ENCODE data around the gene RTEL1.

The RTEL1 gene

DNA sequence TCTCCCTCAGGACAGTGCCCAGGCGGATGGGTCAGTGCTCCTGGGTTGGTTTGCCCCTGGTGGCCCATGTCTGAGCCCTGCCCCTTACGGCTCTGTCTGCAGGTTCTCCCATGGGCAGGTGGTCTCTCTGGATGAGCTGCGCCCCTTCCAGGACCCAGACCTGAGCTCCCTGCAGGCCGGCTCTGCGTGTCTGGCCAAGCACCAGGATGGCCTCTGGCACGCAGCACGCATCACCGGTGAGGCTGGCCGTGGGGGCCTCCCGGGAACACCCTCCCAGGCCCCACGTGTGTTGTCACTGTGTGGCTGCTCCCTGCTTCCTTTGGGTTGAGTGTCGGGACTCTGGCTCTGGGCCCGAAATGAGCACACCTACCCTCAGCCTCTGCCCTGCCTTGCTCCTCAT is 75.0 kb downstream of the RTEL1 start:
- H3K4me3 ChIP-seq (replicated peaks; ENCODE audit: low read depth, low read length) = no peak overlapping the region
- TF ChIP-seq, protein P1, sequence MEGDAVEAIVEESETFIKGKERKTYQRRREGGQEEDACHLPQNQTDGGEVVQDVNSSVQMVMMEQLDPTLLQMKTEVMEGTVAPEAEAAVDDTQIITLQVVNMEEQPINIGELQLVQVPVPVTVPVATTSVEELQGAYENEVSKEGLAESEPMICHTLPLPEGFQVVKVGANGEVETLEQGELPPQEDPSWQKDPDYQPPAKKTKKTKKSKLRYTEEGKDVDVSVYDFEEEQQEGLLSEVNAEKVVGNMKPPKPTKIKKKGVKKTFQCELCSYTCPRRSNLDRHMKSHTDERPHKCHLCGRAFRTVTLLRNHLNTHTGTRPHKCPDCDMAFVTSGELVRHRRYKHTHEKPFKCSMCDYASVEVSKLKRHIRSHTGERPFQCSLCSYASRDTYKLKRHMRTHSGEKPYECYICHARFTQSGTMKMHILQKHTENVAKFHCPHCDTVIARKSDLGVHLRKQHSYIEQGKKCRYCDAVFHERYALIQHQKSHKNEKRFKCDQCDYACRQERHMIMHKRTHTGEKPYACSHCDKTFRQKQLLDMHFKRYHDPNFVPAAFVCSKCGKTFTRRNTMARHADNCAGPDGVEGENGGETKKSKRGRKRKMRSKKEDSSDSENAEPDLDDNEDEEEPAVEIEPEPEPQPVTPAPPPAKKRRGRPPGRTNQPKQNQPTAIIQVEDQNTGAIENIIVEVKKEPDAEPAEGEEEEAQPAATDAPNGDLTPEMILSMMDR (IDR thresholded peaks at IDR 0.05; ENCODE audit: low read depth, low read length, missing control alignments) = no peak
- no peak for DNase-seq (ENCODE audit: extremely low read depth, low read depth)

DNA sequence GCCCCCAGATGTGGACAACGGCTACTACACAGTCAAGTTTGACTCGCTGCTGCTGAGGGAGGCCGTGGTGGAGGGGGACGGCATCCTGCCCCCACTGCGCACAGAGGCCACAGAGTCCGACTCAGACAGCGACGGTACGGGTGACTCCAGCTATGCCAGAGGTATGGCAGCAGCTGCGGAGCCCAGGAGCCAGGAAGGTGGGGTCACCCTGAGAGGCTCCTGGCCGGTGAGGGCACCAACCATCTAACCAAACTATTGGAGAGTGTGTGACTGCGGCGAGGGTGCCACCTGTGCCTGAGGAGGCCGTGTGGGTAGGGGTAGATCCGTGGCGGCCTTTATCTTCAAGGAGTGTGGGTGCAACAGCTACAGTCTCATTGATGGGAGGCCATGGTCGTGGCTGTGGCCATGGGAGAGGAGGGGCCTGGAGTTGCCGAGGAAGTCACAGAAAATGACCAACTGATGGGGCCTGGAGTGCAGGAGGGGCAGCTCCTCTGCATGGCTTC is 75.5 kb downstream of the RTEL1 start:
- no peak overlapping the region for H3K4me3 ChIP-seq (replicated peaks; ENCODE audit: low read depth, low read length)
- TF ChIP-seq, protein P1 (IDR thresholded peaks at IDR 0.05; ENCODE audit: low read depth, low read length, missing control alignments) = no peak

DNA sequence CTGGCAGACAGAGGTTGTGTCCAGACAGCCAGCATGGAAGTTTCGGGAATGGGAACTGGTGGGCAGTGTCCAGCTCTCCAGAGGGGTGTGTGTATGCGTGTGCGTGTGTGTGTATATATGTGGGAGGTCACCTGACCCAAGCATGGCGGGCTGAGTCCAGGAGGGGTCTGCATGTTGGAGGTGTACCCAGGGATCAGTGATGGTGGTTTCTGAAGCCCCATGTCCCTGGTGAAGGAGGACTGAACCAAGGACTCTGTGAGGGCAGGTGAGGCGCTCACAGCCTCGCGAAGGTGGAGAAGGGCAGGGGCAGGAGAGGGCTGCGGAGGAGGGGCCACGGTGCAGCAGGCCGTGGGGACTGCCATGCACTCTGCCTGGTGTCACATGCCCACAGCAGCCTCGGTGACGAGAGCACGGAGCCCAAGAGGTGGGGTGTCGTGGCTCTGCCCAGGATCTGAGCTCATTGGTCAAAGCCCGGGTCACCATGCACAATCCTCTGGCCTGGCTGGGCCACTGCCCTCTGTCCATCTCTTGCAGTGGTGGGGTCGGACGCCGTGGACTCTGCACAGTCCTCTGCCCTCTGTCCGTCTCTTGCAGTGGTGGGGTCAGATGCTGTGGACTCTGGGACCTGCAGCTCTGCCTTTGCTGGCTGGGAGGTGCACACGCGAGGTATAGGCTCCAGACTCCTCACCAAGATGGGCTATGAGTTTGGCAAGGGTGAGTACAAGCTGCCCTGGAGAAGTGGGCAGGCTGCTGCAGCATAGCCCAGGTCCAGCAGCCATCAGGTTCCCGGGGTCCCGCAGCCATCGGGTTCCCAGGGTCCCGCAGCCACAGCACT is 76.2 kb downstream of the RTEL1 start:
- TF ChIP-seq, protein P1 (IDR thresholded peaks at IDR 0.05; ENCODE audit: low read depth, low read length, missing control alignments) = no peak
- no peak overlapping the region for H3K4me3 ChIP-seq (replicated peaks; ENCODE audit: low read depth, low read length)
- DNase-seq (ENCODE audit: extremely low read depth, low read depth) = no peak

More for the DNA sequence above, 75.5 kb downstream of the RTEL1 start:
- DNase-seq (ENCODE audit: extremely low read depth, low read depth) = no peak

DNA sequence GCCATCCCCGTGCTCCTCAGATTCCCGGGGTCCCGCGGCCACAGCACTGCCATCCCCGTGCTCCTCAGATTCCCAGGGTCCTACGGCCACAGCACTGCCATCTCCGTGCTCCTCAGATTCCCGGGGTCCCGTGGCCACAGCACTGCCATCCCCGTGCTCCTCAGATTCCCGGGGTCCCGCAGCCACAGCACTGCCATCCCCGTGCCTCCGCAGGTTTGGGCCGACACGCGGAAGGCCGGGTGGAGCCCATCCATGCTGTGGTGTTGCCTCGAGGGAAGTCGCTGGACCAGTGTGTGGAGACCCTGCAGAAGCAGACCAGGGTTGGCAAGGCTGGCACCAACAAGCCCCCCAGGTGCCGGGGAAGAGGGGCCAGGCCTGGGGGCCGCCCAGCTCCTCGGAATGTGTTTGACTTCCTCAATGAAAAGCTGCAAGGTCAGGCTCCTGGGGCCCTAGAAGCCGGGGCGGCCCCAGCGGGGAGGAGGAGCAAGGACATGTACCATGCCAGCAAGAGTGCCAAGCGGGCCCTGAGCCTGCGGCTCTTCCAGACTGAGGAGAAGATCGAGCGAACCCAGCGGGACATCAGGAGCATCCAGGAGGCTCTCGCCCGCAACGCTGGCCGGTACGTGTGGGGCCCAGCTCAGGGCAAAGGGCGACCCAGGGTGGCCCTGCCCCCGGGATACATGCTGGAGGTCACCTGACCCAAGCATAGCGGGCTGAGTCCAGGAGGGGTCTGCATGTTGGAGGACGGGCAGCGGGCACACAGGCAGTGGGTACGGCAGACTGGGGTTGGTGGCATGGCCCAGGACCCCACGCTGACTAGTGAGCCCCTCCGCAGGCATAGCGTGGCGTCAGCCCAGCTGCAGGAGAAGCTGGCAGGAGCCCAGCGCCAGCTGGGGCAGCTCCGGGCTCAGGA is 77.1 kb downstream of the RTEL1 start:
- DNase-seq (ENCODE audit: extremely low read depth, low read depth) = no peak
- no peak overlapping the region for H3K4me3 ChIP-seq (replicated peaks; ENCODE audit: low read depth, low read length)
- TF ChIP-seq, protein P1 (IDR thresholded peaks at IDR 0.05; ENCODE audit: low read depth, low read length, missing control alignments) = no peak

DNA sequence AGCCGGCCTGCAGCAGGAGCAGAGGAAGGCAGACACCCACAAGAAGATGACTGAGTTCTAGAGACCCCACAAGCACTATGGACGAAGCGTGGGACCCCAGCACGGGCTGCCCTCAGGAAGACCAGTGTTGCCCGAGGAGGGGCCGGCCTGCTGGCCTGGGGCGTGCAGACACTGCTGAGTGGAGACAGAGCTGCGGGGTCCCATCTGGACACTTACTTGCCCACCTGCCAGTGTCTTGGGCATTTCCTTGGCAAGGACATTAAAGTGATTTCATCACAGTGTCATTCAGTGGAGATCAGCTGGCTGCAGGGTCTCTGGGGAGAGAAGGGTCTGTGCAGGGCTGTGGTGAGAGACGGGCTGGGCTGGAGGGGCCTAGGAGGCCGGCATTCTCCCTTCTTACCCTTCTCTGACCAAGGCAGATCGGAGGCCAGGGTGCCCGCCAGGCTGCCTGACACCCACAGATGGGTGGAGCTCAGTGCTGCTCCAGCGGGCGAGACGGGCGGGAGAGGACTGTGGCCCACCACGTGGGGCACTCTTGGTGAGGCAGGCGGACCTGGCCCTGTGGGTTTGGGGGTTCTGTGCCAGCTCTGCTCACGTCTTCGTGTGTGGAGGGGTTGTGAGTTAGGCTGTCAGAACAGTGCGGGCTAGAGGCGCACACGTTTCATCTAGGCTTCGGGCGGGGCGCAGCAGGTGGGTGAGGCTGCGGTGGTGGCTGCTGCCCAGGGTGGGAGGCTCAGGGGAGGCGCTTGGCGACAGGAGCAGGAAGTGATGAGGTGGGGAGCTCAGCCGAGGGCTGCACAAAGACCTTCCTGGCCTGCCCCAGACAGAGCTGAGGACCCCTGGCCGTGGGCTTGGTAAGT is 78.0 kb downstream of the RTEL1 start, which contains the start of gene LIME1:
Gene LIME1 (plus strand): TSS at position 806 of the 860 bp plus-strand sequence. CDS start 886 bp downstream, outside the sequence.
- TF ChIP-seq, protein P1 (IDR thresholded peaks at IDR 0.05; ENCODE audit: low read depth, low read length, missing control alignments) = no peak
- H3K4me3 ChIP-seq (replicated peaks; ENCODE audit: low read depth, low read length) = no peak within 1 kb of the TSS
- DNase-seq (ENCODE audit: extremely low read depth, low read depth) = no peak

Data from HFF-Myc (cell line).